Measurements from ENCODE around the gene NDUFA12. TPM values are rescaled to one million over a fixed set of nuclear protein-coding genes. Genes with fewer than 3 reads are reported as not detected.

NDUFA12 gene
- polyA plus RNA-seq, 3 donors = 86.7 to 123 (median 117) TPM

Other genes with a start within 250 kb of the NDUFA12 start
- gene NR2C1, start 69.9 kb upstream of the NDUFA12 start, polyA plus RNA-seq (ENCODE audit: insufficient read length in 3 of 3) = 10 to 100 TPM; 66.8 to 82.0 (median 74.1) TPM
- 10 to 100 TPM in 2 of 3 donors, 1 to 10 TPM in 1; 9.9 to 11.5 (median 10.2) TPM for gene FGD6, start 213.8 kb upstream of the NDUFA12 start, polyA plus RNA-seq (ENCODE audit: insufficient read length in 3 of 3)
- 10 to 100 TPM; 65.3 to 80.1 (median 76.6) TPM for gene VEZT, start 214.1 kb upstream of the NDUFA12 start, polyA plus RNA-seq (ENCODE audit: insufficient read length in 3 of 3)